ENCODE data around the gene TCEAL6. TPM values are rescaled to one million over a fixed set of nuclear protein-coding genes. Genes with fewer than 3 reads are reported as not detected.
A peak's percentile ranks its signal among the peaks of the same experiment; 100 is the strongest.
"Not testable (repeated sequence)": the region's sequence is repeated elsewhere in the genome, so short reads cannot be mapped to it uniquely, and the experiment has no call there.

The TCEAL6 gene
- not detected for polyA plus RNA-seq

DNA sequence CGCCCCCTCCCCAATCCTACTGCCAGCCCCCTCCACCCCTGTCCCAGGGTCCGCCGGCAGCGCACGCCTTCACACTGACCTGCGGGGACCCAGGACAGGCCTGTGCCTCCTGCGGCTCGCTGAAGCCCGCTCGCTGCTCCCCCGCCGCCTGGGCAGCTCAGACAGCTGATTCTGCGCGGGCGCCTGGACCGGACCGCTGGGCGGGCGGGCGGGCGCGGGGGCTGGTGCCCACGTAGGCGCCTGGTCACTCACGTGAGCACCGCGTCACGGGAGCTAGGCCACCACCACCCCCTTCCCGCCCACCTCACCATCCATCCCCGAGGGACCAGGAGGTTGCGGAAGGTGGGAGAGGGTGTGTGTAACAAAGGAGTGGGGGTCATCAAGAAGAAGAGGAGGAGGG, at the start of gene TCEAL6:
Gene TCEAL6, minus strand, starts transcription at position 208 of the 400 bp plus-strand sequence.
- DNase-seq, H3K4me1 Mint-ChIP-seq, H3K27ac Mint-ChIP-seq, H3K36me3 Mint-ChIP-seq, H3K9me3 Mint-ChIP-seq, H3K4me3 Mint-ChIP-seq: not testable (repeated sequence)
- H3K27me3 Mint-ChIP-seq (ENCODE audit: low read depth in 3 of 3), result peaks cover 7 to 15% (median 8%) of the 10 kb centered on the region in 3 donors

DNA sequence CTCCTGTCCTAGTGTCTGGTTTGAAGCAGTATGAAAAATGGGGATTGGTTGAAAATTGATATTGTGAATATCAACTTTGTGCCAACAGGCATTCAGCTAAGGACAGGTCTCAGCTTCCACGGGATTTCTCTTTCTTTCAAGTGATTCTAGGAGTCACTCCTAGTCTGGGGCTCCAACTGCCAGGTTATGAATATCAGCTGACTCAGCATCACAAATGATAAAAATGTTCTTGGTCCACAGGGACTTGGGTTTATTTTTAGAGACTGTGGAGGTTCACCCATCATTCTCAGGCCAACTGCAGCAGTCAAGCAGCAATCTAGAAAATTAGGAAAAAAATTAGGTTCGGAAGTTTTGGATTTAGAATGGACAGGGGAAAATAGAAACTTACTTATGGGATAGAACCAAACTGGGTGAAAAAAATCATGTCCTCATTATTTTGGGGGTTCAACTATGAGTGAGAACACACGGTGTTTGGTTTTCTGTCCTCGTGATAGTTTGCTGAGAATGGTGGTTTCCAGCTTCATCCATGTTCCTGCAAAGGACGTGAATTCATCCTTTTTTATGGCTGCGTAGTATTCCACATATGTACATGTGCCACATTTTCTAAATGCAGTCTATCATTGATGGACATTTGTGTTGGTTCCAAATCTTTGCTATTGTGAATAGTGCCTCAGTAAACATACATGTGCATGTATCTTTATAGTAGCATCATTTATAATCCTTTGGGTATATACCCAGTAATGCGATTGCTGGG, 43.9 kb upstream of the TCEAL6 start:
- no peak overlapping the region for H3K27ac Mint-ChIP-seq

DNA sequence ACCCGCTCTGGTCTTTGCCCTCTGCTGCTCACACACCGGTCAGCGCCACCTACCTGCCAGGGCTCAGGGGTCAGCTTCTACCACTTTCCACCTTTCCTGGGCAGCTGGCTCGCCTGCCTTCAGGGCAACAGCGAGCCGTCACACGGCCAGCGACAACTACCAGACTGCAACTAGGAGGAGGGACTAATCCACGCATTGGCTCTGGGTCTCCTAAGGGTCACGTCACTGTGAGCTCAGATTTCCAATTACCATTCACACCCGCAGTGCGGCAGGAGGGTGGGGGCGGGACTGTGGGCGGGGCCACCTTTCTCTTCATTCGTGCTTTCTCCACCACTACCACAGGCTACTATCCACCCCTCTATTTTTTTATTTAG, 13.5 kb upstream of the TCEAL6 start, which contains the start of gene BEX5:
Gene BEX5, minus strand, starts transcription at position 172 of the 374 bp plus-strand sequence. CDS start 1,712 bp downstream, outside the sequence.
- peak within 1 kb of the TSS; percentile 91 to 98 (median 92) for H3K4me3 Mint-ChIP-seq
- DNase-seq, result peak; percentile 25 to 46 (median 38)
- H3K36me3 Mint-ChIP-seq, result peaks cover 0 to 4% (median 0%) of the 10 kb centered on the region in 3 donors
- H3K4me1 Mint-ChIP-seq, result peaks cover 12 to 22% of the 10 kb centered on the region in 2 donors
- H3K27me3 Mint-ChIP-seq (ENCODE audit: low read depth in 3 of 3), result peaks cover 2 to 17% (median 7%) of the 10 kb centered on the region in 3 donors
- H3K9me3 Mint-ChIP-seq, result peaks cover 0 to 1% (median 0%) of the 10 kb centered on the region in 6 donors
- H3K27ac Mint-ChIP-seq, result peak within 1 kb of the TSS; percentile 61 to 93 (median 88)

More for the DNA sequence above, 43.9 kb upstream of the TCEAL6 start:
- H3K27me3 Mint-ChIP-seq (ENCODE audit: low read depth in 3 of 3), result peaks cover 0 to 2% (median 2%) of the 10 kb centered on the region in 3 donors
- H3K4me3 Mint-ChIP-seq, result no peak overlapping the region
- H3K36me3 Mint-ChIP-seq, result no peaks in the 10 kb centered on the region
- peaks cover 0 to 6% (median under 1%) of the 10 kb centered on the region in 6 donors for H3K9me3 Mint-ChIP-seq
- DNase-seq, result no peak
- H3K4me1 Mint-ChIP-seq, result no peaks in the 10 kb centered on the region

DNA sequence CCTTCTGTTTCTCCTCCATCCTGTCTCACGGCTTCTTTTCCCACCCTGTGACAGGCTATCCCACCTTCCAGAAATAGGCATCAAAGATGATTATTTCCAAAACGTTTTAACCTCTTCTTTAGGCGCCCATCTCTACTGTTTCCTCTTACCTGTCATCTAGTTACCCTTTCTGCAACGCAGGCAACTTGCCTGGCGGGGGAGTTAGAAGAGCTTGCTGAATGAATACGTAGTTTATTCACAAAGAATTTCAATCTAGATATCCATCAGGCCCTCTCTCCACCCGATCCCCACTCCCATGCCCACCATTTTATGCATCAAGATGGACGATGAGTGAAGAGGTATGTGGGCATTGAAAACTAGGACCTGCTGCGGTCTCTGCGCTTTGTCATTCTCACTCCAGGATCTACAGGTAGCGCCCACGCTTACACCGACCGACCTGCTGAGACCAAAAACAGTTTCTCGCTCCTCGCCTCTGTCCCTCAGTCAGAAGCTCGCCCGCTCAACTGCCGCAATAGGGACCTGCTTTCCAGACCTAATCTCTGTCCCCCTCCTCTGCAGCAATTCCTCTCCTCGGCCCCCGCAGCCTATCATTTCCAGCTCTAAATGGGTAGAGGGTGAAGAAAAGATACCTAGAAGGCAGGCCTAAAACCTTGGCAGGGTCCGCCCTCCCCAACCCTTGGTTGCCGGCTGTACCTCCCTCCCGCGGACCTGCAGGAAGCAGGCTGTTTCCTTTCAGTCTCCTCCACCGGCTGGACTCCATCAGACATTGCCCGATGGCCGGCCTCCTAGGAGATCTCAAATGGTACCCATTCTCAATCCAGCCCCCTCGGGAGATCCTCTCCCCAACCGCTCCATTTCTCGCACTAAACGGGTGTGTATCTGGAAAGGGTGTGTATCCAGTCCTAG, 12.9 kb upstream of the TCEAL6 start:
- Mint-ChIP-seq H3K36me3 (peaks cover 0 to 4% (median 0%) of the 10 kb centered on the region in 3 donors), H3K4me3 (peak overlapping the region; percentile 91 to 98 (median 92)), H3K27ac (peak overlapping the region; percentile 61 to 93 (median 88)), H3K27me3 (ENCODE audit: low read depth in 3 of 3) (peaks cover 2 to 16% (median 6%) of the 10 kb centered on the region in 3 donors), H3K9me3 (peaks cover 0 to 1% (median 0%) of the 10 kb centered on the region in 6 donors), H3K4me1 (peaks cover 12 to 22% of the 10 kb centered on the region in 2 donors)
- peak; percentile 3 to 16 (median 9) for DNase-seq

DNA sequence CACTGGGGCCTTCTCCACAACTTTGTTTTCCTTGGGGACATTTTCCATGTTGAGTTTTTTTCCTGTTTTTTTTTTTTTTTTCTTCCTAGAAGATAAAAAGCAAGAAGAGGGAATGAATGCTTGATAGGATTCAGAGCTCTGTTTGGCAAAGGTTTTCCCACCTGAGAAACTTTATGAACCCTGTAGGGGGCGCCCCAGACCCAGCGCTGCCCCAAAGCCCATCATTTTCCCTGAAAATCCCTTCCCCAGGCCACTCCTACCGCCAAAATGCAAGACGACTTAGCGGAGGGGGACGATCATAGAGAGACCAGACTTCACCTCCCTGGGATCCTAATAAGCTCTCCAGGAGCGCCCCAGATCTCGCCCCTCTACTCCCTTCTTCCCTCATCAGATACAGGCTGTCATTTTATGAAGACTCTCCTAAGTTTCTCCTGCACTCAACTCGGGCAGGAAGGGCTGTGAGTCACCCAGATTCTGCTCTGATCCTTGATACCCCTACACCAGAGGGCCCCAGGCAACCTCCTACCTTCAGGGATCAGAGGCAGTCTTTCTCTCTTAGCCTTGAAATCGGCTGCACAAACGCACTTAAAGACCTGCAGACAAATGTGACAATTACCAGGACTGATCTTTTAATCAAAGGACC, 12.1 kb upstream of the TCEAL6 start:
- DNase-seq, result no peak
- peak overlapping the region in 1 of 6 donors; percentile 34 for H3K27ac Mint-ChIP-seq

DNA sequence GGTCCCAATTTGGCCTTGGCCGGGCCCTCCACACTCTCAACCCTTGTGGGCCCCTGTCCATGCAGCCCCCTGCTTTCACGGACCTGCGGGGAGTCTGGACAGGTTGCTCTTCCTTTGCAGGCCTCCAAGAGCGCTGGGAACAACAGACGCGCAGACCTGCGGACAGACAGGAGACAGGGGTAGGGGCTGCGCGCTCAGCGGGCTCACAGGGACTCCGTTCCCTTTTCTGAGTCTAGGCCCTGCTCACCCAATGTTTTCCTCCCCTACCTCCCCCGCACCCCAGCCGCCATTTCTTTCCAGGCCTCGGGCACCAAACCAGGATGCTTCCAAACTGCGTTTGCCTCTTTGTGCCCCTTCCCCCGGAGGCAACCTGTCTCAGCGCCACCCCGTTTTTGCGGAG, 650 bp downstream of the TCEAL6 start:
- not testable (repeated sequence) for DNase-seq, H3K4me3 Mint-ChIP-seq, H3K9me3 Mint-ChIP-seq, H3K27ac Mint-ChIP-seq, H3K4me1 Mint-ChIP-seq, H3K36me3 Mint-ChIP-seq
- peaks cover 7 to 15% (median 8%) of the 10 kb centered on the region in 3 donors for H3K27me3 Mint-ChIP-seq (ENCODE audit: low read depth in 3 of 3)

More for the DNA sequence above, 12.1 kb upstream of the TCEAL6 start:
- H3K9me3 Mint-ChIP-seq, result peaks cover 0 to 1% (median 0%) of the 10 kb centered on the region in 6 donors
- peak overlapping the region; percentile 91 to 98 (median 92) for H3K4me3 Mint-ChIP-seq
- peaks cover 2 to 13% (median 5%) of the 10 kb centered on the region in 3 donors for H3K27me3 Mint-ChIP-seq (ENCODE audit: low read depth in 3 of 3)
- H3K4me1 Mint-ChIP-seq, result peaks cover 12 to 22% of the 10 kb centered on the region in 2 donors
- peaks cover 0 to 4% (median 0%) of the 10 kb centered on the region in 3 donors for H3K36me3 Mint-ChIP-seq

DNA sequence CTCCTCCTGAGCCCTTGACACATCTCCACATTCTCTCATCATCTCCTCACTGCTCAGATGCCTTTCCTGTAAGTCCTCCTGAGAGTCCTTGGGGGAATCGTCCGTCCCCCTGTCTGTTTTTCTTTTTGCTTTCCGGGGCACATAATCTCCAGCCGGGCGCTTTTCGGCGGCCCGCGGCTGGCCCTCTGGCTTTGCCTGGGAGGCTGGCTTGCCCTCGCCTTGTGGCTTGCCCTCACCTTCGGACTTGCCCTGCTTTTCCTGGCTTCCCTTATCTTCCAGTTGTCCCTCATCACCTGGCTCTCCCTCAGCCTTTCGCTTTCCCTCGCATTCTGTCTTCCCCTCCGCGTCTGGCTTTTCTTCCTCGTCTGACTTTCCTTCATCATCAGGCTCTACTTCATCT, 1.4 kb downstream of the TCEAL6 start:
- H3K27me3 Mint-ChIP-seq (ENCODE audit: low read depth in 3 of 3), result peaks cover 7 to 15% (median 8%) of the 10 kb centered on the region in 3 donors
- H3K4me1 Mint-ChIP-seq, H3K9me3 Mint-ChIP-seq, H3K36me3 Mint-ChIP-seq, H3K27ac Mint-ChIP-seq, H3K4me3 Mint-ChIP-seq, DNase-seq: not testable (repeated sequence)

DNA sequence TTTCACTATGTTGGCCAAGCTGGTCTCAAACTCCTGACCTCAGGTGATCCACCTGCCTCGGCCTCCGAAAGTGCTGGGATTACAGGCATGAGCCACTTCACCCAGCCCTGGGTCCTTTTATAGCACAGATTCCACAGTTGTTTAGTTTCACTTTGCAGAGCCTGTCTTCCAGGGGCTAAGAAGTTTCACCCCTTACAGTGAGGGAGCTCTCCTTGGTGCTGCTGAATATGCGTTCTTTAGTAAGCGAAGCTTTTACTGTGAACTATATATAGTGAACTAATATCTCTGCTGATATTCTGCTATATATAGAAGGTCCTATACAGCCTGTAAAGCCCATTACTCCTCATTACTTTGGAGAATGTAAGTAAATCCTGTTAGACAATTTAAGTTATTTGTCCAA, 4.2 kb downstream of the TCEAL6 start:
- Mint-ChIP-seq H3K4me3 (no peak overlapping the region), H3K9me3 (peaks cover 0 to 1% (median 0%) of the 10 kb centered on the region in 6 donors), H3K27ac (no peak overlapping the region), H3K4me1 (no peaks in the 10 kb centered on the region), H3K27me3 (ENCODE audit: low read depth in 3 of 3) (peaks cover 3 to 10% (median 8%) of the 10 kb centered on the region in 3 donors), H3K36me3 (no peaks in the 10 kb centered on the region)
- no peak for DNase-seq

DNA sequence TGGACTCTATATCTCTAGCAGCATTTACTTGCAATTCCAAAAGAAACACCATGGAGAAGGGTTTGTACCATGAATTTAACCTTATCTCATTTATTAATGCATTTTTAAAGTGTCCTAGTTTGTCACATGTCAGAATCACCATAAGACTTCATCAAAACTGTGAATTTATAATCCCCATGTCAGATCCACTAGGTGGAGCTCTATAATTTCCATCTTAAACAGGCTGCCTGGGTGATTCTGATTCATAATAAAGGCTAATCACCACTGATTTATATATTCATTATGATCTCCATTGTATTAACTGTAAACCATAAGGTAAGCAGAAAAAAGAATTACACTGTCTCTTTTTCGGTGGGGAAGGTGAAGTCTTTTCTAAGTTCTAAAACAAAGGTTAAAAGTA, 12.8 kb downstream of the TCEAL6 start:
- peaks cover 2 to 14% (median 5%) of the 10 kb centered on the region in 3 donors for H3K27me3 Mint-ChIP-seq (ENCODE audit: low read depth in 3 of 3)
- H3K9me3 Mint-ChIP-seq, result peaks cover 0 to 3% (median 0%) of the 10 kb centered on the region in 6 donors
- H3K27ac Mint-ChIP-seq, result no peak overlapping the region
- H3K4me1 Mint-ChIP-seq, result no peaks in the 10 kb centered on the region
- no peak for DNase-seq
- no peak overlapping the region for H3K4me3 Mint-ChIP-seq
- no peaks in the 10 kb centered on the region for H3K36me3 Mint-ChIP-seq

DNA sequence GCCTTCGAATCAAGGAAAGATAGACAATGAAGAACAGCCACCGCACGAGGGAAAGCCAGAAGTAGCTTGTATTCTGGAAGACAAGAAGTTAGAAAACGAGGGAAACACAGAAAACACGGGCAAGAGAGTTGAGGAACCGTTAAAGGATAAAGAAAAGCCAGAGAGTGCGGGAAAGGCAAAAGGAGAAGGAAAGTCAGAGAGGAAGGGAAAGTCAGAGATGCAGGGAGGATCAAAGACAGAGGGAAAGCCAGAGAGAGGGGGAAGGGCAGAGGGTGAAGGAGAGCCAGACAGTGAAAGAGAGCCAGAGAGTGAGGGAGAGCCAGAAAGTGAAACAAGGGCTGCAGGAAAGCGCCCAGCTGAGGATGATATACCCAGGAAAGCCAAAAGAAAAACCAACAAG, 15.4 kb downstream of the TCEAL6 start:
- Mint-ChIP-seq H3K4me3 (no peak overlapping the region), H3K36me3 (no peaks in the 10 kb centered on the region), H3K9me3 (peaks cover 0 to 3% (median 0%) of the 10 kb centered on the region in 6 donors), H3K27me3 (ENCODE audit: low read depth in 3 of 3) (peaks cover 2 to 12% (median 6%) of the 10 kb centered on the region in 3 donors), H3K4me1 (no peaks in the 10 kb centered on the region), H3K27ac (no peak overlapping the region)
- DNase-seq, result no peak

DNA sequence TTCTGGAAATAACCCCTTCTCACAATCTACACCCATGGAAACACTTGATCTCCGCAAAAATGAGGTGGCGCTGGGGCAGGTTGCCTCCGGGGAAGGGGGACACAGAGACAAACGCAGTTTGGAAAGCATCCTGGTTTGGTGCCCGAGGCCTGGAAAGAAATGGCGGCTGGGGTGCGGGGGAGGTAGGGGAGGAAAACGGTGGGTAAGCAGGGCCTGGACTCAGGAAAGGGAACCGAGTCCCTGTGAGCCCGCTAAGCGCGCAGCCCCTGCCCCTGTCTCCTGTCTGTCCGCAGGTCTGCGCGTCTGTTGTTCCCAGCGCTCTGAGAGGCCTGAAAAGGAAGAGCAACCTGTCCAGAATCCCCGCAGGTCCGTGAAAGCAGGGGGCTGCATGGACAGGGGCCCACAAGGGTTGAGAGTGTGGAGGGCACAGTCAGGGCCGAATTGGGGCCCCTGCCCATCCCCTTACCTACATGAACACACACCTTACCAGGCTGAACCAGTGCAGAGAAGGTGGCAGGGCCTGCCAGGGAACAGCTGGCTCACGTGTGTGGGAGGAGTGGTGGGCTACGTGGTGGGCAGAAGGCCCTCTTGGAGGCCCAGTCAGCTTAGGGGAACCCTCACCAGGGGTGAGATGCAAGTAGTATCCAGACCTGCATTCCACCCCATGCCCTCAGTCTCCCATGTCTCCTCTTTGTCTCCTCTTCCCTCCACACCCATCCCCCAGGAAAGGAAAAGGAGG, 16.0 kb downstream of the TCEAL6 start:
- H3K4me1 Mint-ChIP-seq, H3K9me3 Mint-ChIP-seq, H3K27ac Mint-ChIP-seq, H3K4me3 Mint-ChIP-seq, DNase-seq, H3K36me3 Mint-ChIP-seq: not testable (repeated sequence)
- peaks cover 2 to 12% (median 6%) of the 10 kb centered on the region in 3 donors for H3K27me3 Mint-ChIP-seq (ENCODE audit: low read depth in 3 of 3)

DNA sequence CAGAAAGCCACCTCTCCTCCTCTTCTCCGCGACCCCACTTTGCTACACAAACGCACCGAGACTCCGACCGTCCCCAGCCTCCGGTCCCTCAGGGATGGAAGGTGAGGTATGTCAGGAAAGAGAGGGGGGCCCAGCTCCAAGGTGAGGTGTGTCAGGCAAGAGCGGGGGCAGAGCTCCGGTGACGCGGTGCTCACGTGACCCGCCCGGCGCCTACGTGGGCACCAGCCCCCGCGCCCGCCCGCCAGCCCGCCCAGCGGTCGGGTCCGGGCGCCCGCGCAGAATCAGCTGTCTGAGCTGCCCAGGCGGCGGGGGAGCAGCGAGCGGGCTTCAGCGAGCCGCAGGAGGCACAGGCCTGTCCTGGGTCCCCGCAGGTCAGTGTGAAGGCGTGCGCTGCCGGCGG, 16.8 kb downstream of the TCEAL6 start, which contains the start of gene TCEAL2:
Gene TCEAL2, plus strand, starts transcription at position 244 of the 400 bp plus-strand sequence. CDS start 1,152 bp downstream, outside the sequence.
- H3K27me3 Mint-ChIP-seq (ENCODE audit: low read depth in 3 of 3), result peaks cover 2 to 10% (median 8%) of the 10 kb centered on the region in 3 donors
- not testable (repeated sequence) for DNase-seq, H3K9me3 Mint-ChIP-seq, H3K36me3 Mint-ChIP-seq, H3K27ac Mint-ChIP-seq, H3K4me1 Mint-ChIP-seq
- H3K4me3 Mint-ChIP-seq, result peak within 1 kb of the TSS in 1 of 5 donors; percentile 37
